ENCODE results near the gene KCNH1.

GRCh38 chr1:210900820-210901219 is 233.1 kb downstream of the KCNH1 start:
- TF ChIP-seq, protein P1, sequence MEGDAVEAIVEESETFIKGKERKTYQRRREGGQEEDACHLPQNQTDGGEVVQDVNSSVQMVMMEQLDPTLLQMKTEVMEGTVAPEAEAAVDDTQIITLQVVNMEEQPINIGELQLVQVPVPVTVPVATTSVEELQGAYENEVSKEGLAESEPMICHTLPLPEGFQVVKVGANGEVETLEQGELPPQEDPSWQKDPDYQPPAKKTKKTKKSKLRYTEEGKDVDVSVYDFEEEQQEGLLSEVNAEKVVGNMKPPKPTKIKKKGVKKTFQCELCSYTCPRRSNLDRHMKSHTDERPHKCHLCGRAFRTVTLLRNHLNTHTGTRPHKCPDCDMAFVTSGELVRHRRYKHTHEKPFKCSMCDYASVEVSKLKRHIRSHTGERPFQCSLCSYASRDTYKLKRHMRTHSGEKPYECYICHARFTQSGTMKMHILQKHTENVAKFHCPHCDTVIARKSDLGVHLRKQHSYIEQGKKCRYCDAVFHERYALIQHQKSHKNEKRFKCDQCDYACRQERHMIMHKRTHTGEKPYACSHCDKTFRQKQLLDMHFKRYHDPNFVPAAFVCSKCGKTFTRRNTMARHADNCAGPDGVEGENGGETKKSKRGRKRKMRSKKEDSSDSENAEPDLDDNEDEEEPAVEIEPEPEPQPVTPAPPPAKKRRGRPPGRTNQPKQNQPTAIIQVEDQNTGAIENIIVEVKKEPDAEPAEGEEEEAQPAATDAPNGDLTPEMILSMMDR (IDR thresholded peaks at IDR 0.05; ENCODE audit: low read depth, low read length, missing input control) = no peak
- TF ChIP-seq GABPA (IDR thresholded peaks at IDR 0.05 in 1 of 2, conservative IDR thresholded peaks at IDR 0.05 in 1 of 2) (no peak), JUND (IDR thresholded peaks at IDR 0.05) (no peak), SP1 (IDR thresholded peaks at IDR 0.05) (no peak), TAF1 (conservative IDR thresholded peaks at IDR 0.05) (no peak), YY1 (IDR thresholded peaks at IDR 0.05) (no peak), ATF3 (IDR thresholded peaks at IDR 0.05) (no peak), HNF4G (IDR thresholded peaks at IDR 0.05) (no peak), RAD21 (IDR thresholded peaks at IDR 0.05) (no peak)
- TF ChIP-seq, protein P2, sequence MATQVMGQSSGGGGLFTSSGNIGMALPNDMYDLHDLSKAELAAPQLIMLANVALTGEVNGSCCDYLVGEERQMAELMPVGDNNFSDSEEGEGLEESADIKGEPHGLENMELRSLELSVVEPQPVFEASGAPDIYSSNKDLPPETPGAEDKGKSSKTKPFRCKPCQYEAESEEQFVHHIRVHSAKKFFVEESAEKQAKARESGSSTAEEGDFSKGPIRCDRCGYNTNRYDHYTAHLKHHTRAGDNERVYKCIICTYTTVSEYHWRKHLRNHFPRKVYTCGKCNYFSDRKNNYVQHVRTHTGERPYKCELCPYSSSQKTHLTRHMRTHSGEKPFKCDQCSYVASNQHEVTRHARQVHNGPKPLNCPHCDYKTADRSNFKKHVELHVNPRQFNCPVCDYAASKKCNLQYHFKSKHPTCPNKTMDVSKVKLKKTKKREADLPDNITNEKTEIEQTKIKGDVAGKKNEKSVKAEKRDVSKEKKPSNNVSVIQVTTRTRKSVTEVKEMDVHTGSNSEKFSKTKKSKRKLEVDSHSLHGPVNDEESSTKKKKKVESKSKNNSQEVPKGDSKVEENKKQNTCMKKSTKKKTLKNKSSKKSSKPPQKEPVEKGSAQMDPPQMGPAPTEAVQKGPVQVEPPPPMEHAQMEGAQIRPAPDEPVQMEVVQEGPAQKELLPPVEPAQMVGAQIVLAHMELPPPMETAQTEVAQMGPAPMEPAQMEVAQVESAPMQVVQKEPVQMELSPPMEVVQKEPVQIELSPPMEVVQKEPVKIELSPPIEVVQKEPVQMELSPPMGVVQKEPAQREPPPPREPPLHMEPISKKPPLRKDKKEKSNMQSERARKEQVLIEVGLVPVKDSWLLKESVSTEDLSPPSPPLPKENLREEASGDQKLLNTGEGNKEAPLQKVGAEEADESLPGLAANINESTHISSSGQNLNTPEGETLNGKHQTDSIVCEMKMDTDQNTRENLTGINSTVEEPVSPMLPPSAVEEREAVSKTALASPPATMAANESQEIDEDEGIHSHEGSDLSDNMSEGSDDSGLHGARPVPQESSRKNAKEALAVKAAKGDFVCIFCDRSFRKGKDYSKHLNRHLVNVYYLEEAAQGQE (IDR thresholded peaks at IDR 0.05) = no peak
